A673 (cell line): ENCODE data around the gene SDK1.

Source experiments
- EZH2 ChIP-seq: fragments of 200-600 bp; sonication (generic); IDR thresholded peaks from 2 replicates; pipeline ENCODE4 v1.6.1; 2017; ENCODE audit warnings: borderline replicate concordance, low read depth, mild to moderate bottlenecking, mixed read lengths, antibody characterized with exemption, low read length; ENCODE audit not compliant: poor library complexity, severe bottlenecking
- TF ChIP-seq, protein P1 (sequence below): fragments of 300-800, 200-600 bp; sonication (generic); conservative IDR thresholded peaks from 2 replicates; pipeline ENCODE4 v1.5.1; 2017; ENCODE audit warnings: low read depth, mild to moderate bottlenecking, antibody characterized with exemption, low read length, moderate library complexity, mixed read lengths

DNA sequence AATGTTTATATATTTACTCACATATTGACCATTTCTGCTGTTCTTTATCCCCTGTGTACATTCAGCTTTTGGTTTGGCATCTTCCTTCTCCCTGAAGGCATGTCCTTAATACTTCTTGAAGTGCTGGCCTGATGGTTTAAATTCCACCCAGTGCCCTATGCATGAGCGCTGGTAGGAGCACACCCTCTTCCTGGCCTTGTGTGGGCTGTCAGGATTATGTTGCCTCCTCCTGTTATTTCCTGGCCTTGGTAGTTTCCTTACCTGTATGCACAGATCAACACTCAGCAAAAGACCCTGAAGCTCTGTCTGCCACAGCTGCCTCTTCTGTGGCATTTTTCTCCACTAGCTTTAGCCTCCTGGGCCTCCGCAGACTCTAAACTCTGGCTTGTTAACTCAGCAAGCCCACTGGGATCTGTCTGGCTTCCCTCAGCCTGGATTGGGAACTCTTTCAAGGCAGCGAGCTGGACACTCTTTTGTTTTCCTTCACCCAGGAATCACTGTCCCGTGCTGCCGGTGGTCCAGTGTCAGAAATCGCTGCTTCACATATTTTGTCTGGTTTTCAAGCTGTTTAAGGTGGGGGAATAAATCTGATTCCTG, 595.2 kb downstream of the SDK1 start:
- TF ChIP-seq, protein P1, sequence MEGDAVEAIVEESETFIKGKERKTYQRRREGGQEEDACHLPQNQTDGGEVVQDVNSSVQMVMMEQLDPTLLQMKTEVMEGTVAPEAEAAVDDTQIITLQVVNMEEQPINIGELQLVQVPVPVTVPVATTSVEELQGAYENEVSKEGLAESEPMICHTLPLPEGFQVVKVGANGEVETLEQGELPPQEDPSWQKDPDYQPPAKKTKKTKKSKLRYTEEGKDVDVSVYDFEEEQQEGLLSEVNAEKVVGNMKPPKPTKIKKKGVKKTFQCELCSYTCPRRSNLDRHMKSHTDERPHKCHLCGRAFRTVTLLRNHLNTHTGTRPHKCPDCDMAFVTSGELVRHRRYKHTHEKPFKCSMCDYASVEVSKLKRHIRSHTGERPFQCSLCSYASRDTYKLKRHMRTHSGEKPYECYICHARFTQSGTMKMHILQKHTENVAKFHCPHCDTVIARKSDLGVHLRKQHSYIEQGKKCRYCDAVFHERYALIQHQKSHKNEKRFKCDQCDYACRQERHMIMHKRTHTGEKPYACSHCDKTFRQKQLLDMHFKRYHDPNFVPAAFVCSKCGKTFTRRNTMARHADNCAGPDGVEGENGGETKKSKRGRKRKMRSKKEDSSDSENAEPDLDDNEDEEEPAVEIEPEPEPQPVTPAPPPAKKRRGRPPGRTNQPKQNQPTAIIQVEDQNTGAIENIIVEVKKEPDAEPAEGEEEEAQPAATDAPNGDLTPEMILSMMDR: no peak
- no peak for TF ChIP-seq EZH2
